ENCODE results near the gene ELOF1.

ELOF1 gene

GRCh38 chr19:11538232-11539036 is 20.6 kb downstream of the ELOF1 start, which contains the start of gene CNN1:
CNN1 (plus strand) TSS chr19:11538851; CDS start chr19:11538928, 77 bp downstream.
- DNase-seq (no peak), ATAC-seq (replicated peaks) (no peak)
- Mint-ChIP-seq H3K36me3 (ENCODE audit: insufficient read depth) (peaks cover 7% of the 10 kb centered on the region), H3K27me3 (peaks cover 20 to 36% of the 10 kb centered on the region in 2 donors), H3K4me1 (ENCODE audit: low read depth in 2 of 2) (peaks cover 5 to 6% of the 10 kb centered on the region in 2 donors), H3K27ac (peak within 1 kb of the TSS in 1 of 2 donors; percentile 12), H3K4me3 (no peak within 1 kb of the TSS), H3K9me3 (no peaks in the 10 kb centered on the region)

- Mint-ChIP-seq H3K27ac (peak overlapping the region; percentile 78 to 90), H3K9me3 (no peaks in the 10 kb centered on the region), H3K27me3 (peaks cover 20 to 29% of the 10 kb centered on the region in 2 donors), H3K4me1 (ENCODE audit: low read depth in 2 of 2) (peaks cover 5 to 6% of the 10 kb centered on the region in 2 donors), H3K36me3 (ENCODE audit: insufficient read depth) (peaks cover 7% of the 10 kb centered on the region), H3K4me3 (peak overlapping the region; percentile 67 to 80)
- ATAC-seq (replicated peaks), result peak; percentile 95
- peak; percentile 78 to 84 (median 78) for DNase-seq
Observed at GRCh38 chr19:11535792-11536595, 23.0 kb downstream of the ELOF1 start.

DNA sequence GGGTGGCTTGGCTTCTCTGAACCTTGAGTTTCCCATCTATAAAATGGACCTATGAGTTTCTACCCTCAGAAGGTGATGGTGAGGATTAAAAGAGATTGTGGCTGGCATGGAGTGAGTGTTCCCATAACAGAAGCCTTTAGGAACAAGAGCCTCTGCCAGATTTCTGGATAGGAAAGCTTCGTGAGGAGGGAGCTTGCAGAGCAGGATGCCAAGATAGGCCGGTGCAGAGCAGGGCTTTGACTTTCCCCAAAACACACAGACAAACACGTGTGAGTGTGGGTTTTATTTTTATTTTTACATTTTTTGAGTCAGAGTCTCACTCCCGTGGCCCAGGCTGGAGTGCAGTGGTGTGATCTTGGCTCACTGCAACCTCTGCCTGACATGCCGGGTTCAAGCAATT is 24.1 kb downstream of the ELOF1 start:
- DNase-seq (no peak), ATAC-seq (replicated peaks) (no peak)
- peaks cover 14 to 21% of the 10 kb centered on the region in 2 donors for H3K27me3 Mint-ChIP-seq
- peaks cover 5 to 6% of the 10 kb centered on the region in 2 donors for H3K4me1 Mint-ChIP-seq (ENCODE audit: low read depth in 2 of 2)
- no peaks in the 10 kb centered on the region for H3K9me3 Mint-ChIP-seq
- peaks cover 7% of the 10 kb centered on the region for H3K36me3 Mint-ChIP-seq (ENCODE audit: insufficient read depth)
- H3K27ac Mint-ChIP-seq, result peak overlapping the region; percentile 82 to 90
- H3K4me3 Mint-ChIP-seq, result peak overlapping the region; percentile 14 to 80

GRCh38 chr19:11534538-11534937 is 24.5 kb downstream of the ELOF1 start:
- no peak for ATAC-seq (replicated peaks)
- Mint-ChIP-seq H3K36me3 (ENCODE audit: insufficient read depth) (peaks cover 7% of the 10 kb centered on the region), H3K27me3 (peaks cover 13 to 17% of the 10 kb centered on the region in 2 donors), H3K4me1 (ENCODE audit: low read depth in 2 of 2) (peaks cover 5 to 6% of the 10 kb centered on the region in 2 donors), H3K27ac (peak overlapping the region in 1 of 2 donors; percentile 82), H3K9me3 (no peaks in the 10 kb centered on the region), H3K4me3 (peak overlapping the region; percentile 14 to 19)
- no peak for DNase-seq

- Mint-ChIP-seq H3K4me1 (ENCODE audit: low read depth in 2 of 2) (peaks cover 17 to 19% of the 10 kb centered on the region in 2 donors), H3K9me3 (no peaks in the 10 kb centered on the region), H3K27ac (no peak overlapping the region), H3K27me3 (no peaks in the 10 kb centered on the region), H3K36me3 (ENCODE audit: insufficient read depth) (peaks cover 13% of the 10 kb centered on the region), H3K4me3 (no peak overlapping the region)
- ATAC-seq (replicated peaks) (no peak), DNase-seq (no peak)
Observed at GRCh38 chr19:11530432-11530831, 28.6 kb downstream of the ELOF1 start.

DNA sequence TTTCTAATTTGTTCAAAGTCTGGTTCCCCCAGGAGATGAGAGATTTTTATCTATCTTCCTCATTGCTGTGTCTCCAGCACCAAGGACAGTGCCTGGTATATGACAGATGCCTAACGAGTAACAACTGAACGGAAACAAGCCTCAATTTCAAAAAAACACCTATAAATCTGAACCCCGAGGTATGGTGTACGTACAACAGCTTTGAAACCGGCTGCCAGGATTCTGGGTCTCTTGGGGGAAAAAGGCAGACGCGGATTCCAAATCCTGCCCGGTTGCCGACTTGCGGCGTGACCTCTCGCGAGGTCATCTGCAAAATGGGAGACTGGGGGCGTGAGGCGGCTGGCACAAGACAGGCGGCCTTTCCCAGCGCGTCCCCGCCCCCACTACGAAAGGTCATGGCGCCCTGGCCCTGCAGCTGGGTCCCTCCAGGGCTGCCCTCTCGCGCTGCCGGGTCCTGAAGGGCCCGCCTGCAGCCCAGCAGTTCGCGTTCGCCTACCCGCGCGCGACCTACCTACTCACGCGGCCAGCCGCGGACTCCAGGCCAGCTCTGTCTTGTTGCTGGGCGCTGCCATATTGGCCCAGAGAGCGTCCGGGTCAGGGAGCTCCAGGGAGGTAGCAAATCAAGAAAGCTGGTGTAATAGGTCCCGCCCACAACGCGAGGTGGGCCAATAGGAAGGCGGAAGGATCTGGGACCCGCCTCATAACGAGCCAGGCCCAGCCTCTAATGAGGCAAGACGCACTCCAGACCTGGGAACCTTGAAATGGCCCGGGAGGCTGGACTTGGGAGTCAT is 30.3 kb downstream of the ELOF1 start, which contains the start of gene ECSIT:
Gene ECSIT, minus strand, starts transcription at position 584 of the 791 bp plus-strand sequence. CDS start 9,964 bp downstream, outside the sequence.
- peak; percentile 97 for ATAC-seq (replicated peaks)
- no peaks in the 10 kb centered on the region for H3K9me3 Mint-ChIP-seq
- peak; percentile 88 to 92 (median 88) for DNase-seq
- no peaks in the 10 kb centered on the region for H3K27me3 Mint-ChIP-seq
- H3K36me3 Mint-ChIP-seq (ENCODE audit: insufficient read depth), result peaks cover 16% of the 10 kb centered on the region
- H3K27ac Mint-ChIP-seq, result peak within 1 kb of the TSS; percentile 96 to 98
- peak within 1 kb of the TSS; percentile 93 to 98 for H3K4me3 Mint-ChIP-seq
- peaks cover 15 to 18% of the 10 kb centered on the region in 2 donors for H3K4me1 Mint-ChIP-seq (ENCODE audit: low read depth in 2 of 2)

DNA sequence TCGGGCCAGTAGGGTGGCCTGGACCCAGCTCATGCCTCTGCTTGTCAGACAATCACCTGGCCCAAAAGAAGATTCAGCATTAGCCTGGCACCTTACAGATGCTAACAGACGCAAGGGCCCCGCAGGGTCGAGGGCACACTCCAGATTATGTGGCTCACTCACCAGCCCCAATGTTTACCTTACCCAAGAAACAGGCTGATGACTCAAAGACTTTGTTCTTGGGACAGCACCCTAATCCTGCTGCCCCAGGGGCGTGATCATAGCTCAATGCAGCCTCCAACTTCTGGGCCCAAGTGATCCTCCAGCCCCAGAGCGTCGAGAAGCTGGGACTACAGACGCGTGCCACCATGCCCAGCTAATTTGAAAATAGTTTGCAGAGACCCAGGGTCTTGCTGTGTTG is 39.9 kb downstream of the ELOF1 start:
- no peak for ATAC-seq (replicated peaks)
- no peak overlapping the region for H3K4me3 Mint-ChIP-seq
- no peaks in the 10 kb centered on the region for H3K9me3 Mint-ChIP-seq
- DNase-seq, result no peak
- no peaks in the 10 kb centered on the region for H3K27me3 Mint-ChIP-seq
- peaks cover 0 to 4% of the 10 kb centered on the region in 2 donors for H3K4me1 Mint-ChIP-seq (ENCODE audit: low read depth in 2 of 2)
- peaks cover 48% of the 10 kb centered on the region for H3K36me3 Mint-ChIP-seq (ENCODE audit: insufficient read depth)
- H3K27ac Mint-ChIP-seq, result no peak overlapping the region

DNA sequence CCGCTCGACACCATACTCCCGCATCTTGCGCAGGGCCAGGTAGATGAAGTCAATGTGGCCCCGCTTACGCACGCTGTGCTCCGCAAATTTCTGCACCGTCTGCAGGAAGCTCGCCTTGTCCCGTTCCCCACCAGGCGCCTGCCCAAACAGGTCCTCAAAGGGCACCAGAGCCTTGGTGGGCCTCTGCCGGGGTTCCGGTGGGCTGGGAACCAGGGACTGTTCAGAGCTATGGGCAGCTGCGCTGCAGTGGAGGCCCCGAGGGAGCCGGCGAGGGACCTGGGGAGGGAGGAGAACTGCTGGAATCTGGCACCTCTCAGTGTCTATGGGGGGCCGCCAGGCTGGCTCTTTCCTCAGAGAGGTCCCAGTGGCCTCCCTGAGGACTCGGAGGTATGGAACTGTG is 45.1 kb downstream of the ELOF1 start:
- H3K4me1 Mint-ChIP-seq (ENCODE audit: low read depth in 2 of 2), result no peaks in the 10 kb centered on the region
- no peak for ATAC-seq (replicated peaks)
- H3K27ac Mint-ChIP-seq, result no peak overlapping the region
- peaks cover 46% of the 10 kb centered on the region for H3K36me3 Mint-ChIP-seq (ENCODE audit: insufficient read depth)
- DNase-seq, result no peak
- no peak overlapping the region for H3K4me3 Mint-ChIP-seq
- no peaks in the 10 kb centered on the region for H3K27me3 Mint-ChIP-seq
- H3K9me3 Mint-ChIP-seq, result no peaks in the 10 kb centered on the region

DNA sequence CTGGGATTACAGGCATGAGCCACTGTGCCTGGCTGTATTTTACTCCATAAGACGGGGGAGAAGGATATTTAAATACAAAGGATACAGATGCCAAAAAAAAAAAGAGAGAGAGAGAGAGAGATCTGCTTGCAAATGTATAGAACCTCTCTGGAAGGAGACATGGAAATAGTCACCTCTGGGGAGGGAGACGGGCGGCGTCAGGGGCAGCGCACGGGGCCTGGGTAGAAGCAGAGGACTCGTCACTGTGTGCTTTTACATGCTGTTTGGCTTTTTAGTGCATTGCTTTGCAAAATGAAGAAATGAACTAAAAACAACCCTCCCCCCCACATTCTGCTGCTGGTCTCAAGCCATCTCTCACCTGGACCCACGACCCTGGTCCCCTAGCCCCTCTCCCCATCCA is 48.6 kb downstream of the ELOF1 start:
- H3K4me3 Mint-ChIP-seq, result no peak overlapping the region
- no peak for ATAC-seq (replicated peaks)
- H3K4me1 Mint-ChIP-seq (ENCODE audit: low read depth in 2 of 2), result peaks cover 7 to 11% of the 10 kb centered on the region in 2 donors
- DNase-seq, result no peak
- H3K9me3 Mint-ChIP-seq, result no peaks in the 10 kb centered on the region
- H3K36me3 Mint-ChIP-seq (ENCODE audit: insufficient read depth), result peaks cover 47% of the 10 kb centered on the region
- no peaks in the 10 kb centered on the region for H3K27me3 Mint-ChIP-seq
- H3K27ac Mint-ChIP-seq, result no peak overlapping the region

DNA sequence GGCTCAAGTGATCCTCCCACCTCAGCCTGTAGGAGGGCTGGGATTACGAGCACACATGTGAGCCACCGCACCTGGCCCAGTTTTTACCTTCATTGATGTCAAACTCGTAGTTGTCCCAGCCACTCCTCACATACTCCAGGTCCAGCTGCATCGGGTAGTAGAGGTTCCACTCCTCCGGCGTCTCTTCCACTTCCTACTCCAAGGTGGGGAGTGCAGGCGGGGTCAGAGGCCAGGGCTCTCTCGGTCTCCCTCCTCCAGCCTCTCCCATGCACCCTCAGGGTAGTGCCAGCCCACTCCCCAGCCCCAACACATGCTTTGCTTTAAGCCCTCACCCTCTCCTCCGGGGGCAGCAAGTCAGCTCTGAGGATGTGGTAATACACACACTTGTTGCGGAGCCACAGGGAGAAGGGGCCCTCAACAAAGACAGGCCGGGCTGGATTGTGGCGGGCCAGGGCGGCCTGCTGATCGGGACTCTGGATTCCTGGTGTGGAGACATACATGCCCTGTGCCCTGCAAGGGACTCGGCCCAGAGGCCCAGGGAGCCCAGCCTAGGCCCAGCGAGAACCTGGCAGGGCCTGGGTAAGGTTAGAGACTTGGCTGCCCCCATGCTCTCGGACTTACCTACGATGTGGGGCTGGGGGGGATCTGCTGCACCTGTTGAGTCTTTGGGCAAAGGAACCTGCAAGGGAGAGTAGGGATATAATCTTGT is 51.5 kb downstream of the ELOF1 start:
- peak overlapping the region; percentile 17 to 53 for H3K27ac Mint-ChIP-seq

DNA sequence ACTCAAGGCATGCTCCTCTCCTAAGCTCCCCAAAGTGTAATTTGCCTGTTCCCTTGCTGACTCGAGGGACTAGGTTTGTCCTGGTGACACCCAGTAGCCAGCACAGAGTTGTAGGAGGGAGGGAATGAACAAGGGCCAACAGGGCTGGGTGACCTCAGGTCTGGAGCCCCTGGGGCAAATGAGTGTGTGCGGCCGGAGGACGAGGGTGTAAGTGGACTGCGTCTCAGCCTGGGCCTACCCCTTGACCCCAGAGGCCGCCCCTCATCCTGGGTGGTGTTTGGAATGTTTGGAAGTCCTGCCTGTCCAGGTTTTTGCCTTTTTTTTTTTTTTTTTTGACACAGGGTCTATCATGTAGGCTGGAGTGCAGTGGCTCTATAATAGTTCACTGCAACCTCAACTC is 52.1 kb downstream of the ELOF1 start:
- H3K4me1 Mint-ChIP-seq (ENCODE audit: low read depth in 2 of 2), result peaks cover 13 to 18% of the 10 kb centered on the region in 2 donors
- ATAC-seq (replicated peaks), result no peak
- no peak for DNase-seq
- peak overlapping the region; percentile 90 to 93 for H3K4me3 Mint-ChIP-seq
- H3K27me3 Mint-ChIP-seq, result no peaks in the 10 kb centered on the region
- peaks cover 39% of the 10 kb centered on the region for H3K36me3 Mint-ChIP-seq (ENCODE audit: insufficient read depth)
- no peaks in the 10 kb centered on the region for H3K9me3 Mint-ChIP-seq
- peak overlapping the region; percentile 29 to 53 for H3K27ac Mint-ChIP-seq

More for the DNA sequence above, 51.5 kb downstream of the ELOF1 start:
- no peaks in the 10 kb centered on the region for H3K27me3 Mint-ChIP-seq
- H3K36me3 Mint-ChIP-seq (ENCODE audit: insufficient read depth), result peaks cover 43% of the 10 kb centered on the region
- no peak for DNase-seq
- ATAC-seq (replicated peaks), result no peak
- no peaks in the 10 kb centered on the region for H3K9me3 Mint-ChIP-seq
- peak overlapping the region; percentile 57 to 93 for H3K4me3 Mint-ChIP-seq
- H3K4me1 Mint-ChIP-seq (ENCODE audit: low read depth in 2 of 2), result peaks cover 13 to 18% of the 10 kb centered on the region in 2 donors

GRCh38 chr19:11506101-11506555 is 52.9 kb downstream of the ELOF1 start:
- peak; percentile 11 for ATAC-seq (replicated peaks)
- DNase-seq, result no peak
- H3K9me3 Mint-ChIP-seq, result no peaks in the 10 kb centered on the region
- peak overlapping the region; percentile 91 to 98 for H3K27ac Mint-ChIP-seq
- no peaks in the 10 kb centered on the region for H3K27me3 Mint-ChIP-seq
- peaks cover 17 to 21% of the 10 kb centered on the region in 2 donors for H3K4me1 Mint-ChIP-seq (ENCODE audit: low read depth in 2 of 2)
- H3K36me3 Mint-ChIP-seq (ENCODE audit: insufficient read depth), result peaks cover 37% of the 10 kb centered on the region
- H3K4me3 Mint-ChIP-seq, result peak overlapping the region; percentile 90 to 93
